ENCODE measurements around the gene OR2H2.

GRCh38 chr6:29566856-29567255, 18.1 kb upstream of the OR2H2 start:
- no peak for TF ChIP-seq CTCF (IDR thresholded peaks at IDR 0.05; ENCODE audit: low read depth, low read length, poor library complexity, severe bottlenecking)
- no peak for TF ChIP-seq EZH2phosphoT487 (IDR thresholded peaks at IDR 0.05; ENCODE audit: borderline replicate concordance, low read length)
